Activated CD4-positive, alpha-beta T cell treated with anti-CD3 and anti-CD28 coated beads, Interleukin-2, Interleukin-4, amounts not matched to agents 100 ng/mL and 50 ng/mL, durations not matched to agents 16 hours and 8 hours (primary cell): ENCODE measurements around the gene YEATS2.
"Not testable (repeated sequence)": the region's sequence is repeated elsewhere in the genome, so short reads cannot be mapped to it uniquely, and the experiment has no call there.

Experiments
- DNase-seq: peaks from one replicate; pipeline ENCODE4 v3.0.0-alpha.2; 2020; ENCODE audit warnings: low spot score

Gene YEATS2

DNA sequence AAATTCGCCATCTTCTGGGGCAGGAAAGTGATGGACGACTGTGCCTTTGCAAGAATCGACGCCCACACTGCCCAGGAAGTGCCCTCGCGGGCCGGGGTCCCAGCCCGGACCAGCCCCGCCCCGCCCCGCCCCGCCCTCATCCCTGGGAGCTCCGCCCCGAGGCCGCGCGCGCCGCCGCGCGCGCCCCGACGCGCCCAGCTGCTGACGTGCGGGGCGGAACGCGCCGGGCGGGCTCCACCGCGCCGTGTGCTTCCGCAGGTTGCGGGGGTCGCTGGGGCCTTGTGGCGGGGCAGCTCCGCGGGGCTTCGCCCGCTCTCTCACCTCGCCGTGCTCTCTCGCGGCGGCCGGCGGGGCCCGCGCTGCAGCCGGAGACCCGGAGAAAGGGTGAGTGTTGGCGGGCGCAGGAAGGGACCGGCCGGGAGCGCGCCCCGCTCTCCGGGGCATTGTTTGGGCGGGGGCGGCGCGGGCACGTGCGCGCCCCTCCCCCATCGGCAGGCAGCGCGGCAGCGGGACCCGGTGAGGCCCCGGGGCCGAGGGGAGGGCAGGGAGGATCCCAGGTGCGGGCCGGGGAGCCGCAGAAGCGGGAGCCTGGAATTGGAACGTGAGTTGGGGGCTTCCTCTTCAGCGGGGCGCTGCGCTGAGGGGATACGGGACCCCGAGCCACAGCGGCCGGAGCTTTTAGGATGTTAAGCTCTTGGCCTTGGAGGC, at the start of gene YEATS2:
TSS of gene YEATS2 (plus strand) at position 188 of the 708 bp plus-strand sequence. CDS start 17,366 bp downstream, outside the sequence.
- peak; percentile 75 for DNase-seq

DNA sequence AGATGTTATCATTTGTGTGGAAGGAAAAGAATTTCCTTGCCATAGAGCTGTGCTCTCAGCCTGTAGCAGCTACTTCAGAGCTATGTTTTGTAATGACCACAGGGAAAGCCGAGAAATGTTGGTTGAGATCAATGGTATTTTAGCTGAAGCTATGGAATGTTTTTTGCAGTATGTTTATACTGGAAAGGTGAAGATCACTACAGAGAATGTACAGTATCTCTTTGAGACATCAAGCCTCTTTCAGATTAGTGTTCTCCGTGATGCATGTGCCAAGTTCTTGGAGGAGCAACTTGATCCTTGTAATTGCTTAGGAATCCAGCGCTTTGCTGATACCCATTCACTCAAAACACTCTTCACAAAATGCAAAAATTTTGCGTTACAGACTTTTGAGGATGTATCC, 47.0 kb upstream of the YEATS2 start:
- no peak for DNase-seq

DNA sequence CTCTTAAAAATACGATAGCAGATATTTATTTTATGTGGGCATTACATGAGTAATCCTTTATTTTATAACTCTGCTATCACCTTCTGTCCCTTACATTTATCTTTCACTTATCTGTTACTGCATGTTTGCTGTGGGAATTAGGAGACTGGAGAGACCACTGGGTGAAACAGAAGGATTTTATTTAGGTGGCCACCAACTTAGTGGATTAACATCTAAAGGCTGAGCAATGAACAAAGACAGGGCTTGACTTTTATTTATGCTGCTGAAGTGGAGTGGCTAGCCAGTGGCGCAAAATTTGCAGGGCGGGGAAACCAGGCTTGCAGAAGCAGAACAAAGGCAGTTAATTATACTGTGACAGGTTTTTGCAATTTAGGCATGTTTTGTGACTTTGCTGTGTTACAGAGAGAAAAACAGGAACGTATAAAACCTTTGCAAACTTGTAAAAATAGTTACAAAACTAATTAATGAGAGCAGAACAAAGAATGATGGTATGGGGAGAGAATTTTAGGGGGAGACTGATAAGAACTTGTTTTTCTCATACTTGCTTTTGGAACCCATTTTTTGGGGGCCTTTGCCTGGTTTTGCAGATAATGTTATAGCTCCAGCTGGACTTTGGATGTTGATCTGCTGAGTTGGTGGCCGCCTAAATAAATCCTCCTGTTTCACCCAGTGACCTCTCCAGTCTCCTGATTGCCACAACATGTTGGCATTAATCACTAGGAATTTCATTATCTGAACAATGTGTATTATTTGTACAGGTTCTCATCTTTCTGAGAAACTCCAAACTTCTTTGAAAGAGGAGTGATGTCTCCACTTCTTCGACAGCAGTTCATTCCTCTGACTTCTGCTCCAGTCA, 44.2 kb upstream of the YEATS2 start:
- no peak for DNase-seq

DNA sequence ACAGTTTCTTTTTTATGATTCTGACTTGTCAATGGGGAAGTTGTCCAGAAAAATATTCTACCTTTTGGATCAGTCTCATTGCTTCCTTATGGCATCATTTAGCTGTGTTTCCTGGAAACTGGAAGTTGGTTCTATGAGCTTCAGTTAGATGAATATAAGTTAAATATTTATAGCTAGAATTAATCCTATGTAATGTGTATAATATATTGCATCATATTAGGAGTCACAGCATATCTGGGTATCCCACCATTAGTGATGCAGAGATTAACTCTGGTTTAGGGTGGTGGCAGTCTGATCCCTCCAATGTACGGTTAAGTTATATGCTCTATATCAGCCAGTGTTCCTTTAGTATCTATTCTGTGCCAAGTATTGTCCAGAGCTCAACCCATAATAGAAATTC, 42.9 kb upstream of the YEATS2 start:
- DNase-seq: no peak

DNA sequence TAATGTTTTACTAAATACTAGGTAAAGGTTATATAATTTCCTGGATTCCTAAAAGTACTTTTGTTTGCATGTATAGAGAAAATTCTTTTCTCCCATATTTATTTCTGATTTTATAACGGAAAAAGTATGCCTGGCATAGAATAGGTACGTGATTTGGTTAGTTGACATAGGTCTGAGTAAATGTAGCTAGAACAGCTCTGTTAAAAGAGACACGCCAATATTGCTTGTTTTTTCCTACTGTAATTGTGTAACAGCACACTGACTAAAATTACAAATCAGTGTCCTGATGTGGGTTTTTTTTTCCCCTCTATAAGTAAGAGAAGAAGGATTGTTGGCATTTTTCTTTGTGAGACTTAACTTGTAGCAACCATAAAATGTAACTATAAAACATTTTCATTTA, 35.5 kb upstream of the YEATS2 start:
- no peak for DNase-seq

DNA sequence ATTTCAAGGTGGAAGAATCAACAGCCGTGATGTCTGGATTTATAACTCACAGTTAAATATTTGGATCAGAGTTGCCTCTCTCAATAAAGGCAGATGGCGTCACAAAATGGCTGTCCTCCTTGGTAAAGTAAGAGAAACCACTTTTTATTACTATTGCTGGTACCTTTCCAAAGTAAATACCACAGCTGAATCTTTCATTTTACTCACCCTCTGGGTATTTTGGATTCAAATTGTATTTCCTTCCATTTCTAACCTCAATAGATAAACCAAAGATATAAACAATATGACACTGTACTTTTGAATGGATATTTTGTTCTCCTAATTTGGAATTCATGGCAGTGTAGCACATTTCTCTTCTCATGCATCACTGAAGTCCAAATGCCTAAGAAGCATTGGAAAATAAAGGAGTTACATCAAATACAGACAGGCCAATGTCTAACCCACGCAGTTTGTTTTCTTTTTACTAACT, 32.6 kb upstream of the YEATS2 start:
- no peak for DNase-seq

DNA sequence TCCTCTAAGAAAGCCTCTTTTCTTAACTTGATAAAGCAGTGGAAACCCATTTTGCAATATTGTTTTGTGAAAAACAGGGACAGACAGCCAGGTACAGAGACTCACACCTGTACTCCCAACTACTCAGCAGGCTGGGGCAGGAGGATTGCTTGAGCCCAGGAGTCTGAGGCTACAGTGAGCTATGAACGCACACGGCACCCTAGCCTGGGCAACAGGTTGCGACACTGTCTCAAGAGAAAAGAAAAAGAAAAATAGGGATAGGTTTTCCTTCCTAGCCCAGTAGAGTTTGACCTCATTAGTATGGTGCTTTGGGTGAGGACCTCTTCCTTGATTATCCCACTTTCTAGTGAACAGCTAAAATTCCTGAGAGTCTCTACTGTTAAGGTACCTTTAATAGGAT, 17.5 kb upstream of the YEATS2 start:
- no peak for DNase-seq

DNA sequence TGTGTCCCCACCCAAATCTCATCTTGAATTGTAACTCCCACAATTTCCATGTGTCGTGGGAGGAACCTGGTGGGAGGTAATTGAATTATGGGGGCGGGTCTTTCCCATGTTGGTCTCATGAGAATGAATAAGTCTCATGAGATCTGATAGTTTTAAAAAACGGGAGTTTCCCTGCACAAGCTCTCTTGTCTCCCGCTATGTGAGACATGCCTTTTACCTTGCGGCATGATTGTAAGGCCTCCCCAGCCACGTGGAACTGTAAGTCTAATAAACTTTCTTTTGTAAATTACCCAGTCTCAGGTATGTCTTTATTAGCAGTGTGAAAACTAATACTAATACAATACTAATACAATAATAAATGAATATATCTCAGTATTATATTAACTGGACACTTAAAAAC, 9.9 kb upstream of the YEATS2 start:
- no peak for DNase-seq

DNA sequence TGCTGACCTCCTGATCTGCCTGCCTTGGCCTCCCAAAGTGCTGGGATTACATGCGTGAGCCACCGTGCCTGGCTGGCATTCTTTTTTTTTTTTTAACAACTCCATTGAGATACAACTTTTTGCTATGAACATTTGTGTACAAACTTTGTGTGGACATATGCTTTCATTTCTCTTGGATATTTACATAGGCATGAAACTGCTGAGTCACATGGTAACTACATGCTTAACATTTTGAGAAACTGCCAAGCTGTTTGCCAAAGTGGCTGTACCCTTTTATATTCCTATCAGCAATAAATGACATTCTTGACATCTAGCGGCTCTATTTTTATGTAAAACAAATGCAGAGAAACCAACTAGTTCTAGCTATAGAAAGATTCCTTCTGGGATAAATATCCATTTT, 8.7 kb upstream of the YEATS2 start:
- DNase-seq: no peak

DNA sequence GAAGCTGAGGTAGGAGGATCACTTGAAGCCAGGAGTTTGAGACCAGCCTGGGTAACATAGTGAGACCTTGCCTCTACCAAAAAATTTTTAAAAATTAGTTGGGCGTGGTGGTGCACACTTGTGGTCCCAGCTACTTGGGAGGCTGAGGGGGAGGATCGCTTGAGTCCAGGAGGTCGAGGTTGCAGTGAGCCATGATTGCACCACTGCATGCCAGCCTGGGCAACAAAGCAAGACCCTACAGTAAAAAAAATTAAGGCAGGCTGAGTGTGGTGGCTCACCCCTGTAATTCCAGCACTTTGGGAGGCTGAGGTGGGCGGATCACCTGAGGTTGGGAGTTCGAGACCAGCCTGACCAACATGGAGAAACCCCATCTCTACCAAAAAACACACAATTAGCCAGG, 8.0 kb upstream of the YEATS2 start:
- not testable (repeated sequence) for DNase-seq

DNA sequence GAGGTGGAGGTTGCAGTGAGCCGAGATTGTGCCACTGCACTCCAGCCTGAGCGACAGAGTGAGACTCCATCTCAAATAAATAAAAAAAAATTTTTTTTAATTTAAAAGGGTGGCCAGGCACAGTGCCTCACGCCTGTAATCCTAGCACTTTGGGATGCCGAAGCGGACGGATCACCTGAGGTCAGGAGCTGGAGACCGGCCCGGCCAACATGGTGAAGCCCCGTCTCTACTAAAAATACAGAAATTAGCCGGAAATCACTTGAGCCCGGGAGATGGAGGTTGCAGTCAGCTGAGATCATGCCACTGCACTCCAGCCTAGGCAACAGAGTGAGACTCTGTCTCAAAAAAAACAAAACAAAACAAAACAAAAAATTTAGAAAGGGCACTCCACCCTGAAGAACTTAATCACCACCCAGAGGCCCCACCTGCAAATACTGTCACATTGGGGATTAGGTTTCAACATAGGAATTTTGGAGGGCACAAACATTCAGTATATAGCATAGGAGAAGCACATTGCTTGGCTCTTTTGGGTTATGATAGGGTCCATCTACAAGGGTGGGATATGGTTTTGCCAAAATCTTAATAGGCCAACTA, 7.1 kb upstream of the YEATS2 start:
- no peak for DNase-seq

DNA sequence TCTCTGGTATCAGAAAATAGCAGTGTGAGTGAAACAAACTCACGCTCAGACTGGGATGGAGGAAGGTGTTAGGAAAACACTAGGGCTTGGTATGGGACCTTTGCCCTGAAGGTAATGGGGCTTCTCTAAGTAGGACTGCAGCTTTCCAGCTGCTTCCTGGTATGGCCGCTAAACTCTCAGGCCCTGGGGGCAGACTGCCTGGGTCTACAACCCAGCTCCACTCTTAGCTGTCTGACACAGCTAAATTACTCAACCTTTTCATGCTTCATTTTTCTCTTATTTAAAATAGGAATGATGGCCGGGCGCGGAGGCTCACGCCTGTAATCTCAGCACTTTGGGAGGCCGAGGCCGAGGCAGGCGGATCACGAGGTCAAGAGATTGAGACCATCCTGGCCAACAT, 5.2 kb upstream of the YEATS2 start:
- DNase-seq: no peak

DNA sequence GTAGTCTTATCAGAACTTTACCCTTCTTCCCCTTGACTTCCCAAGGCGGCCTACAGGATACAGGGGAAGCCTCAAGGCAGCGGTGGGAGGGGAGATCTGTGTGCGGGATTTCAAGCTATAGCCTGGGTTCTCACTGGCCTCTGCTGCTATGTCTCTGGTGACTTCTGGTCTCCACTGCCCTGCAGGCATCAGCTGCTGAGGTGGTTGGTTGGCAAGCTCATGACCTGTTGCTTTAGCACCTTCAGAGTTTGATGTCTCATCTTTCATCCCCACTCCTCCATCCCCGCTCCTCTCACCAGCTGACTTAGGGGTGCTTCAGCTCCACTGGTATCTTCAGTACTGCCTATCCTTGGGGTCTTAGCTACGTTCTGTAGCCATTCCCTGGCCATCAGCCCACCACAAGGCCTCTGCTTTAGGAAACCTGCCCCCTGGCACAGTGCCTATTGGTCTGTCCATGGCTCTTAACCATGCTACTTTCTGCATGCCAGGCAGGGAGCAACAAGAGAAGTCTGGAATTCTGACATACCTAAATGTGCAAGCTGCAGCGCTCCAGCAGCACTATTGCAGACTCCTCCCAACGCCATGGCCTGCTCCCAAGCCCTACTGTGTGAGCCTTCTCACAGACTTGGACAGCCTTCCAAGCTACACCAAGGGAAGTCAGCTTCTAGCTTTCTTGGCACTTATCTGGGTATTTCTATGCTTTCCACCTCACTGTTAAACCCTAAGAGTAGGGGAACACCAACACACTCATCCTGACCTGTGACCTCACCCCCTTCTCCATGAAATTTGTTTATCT, 1.8 kb upstream of the YEATS2 start:
- no peak for DNase-seq

DNA sequence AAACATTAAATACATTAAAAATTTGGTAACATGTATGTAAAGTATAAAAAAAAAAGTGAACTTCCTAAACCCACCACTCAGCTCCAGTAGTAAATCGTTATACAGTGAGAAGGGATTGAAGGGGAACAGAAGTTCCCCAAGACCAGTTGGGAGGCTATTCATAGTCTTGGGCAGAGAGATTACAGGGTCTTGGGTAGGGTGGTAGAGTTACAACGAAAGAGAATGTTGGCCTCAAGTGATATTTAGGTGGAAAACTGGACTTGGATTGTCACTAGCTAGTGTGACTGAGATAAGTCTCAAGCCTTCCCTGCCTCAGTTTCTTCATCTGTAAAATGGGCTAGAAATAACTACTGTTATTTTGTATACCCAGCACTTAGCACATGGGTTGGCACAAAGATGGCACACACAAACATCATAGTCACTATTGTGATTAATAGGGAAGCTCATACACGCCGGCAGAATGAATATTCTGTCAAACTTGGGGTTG, 431 bp upstream of the YEATS2 start:
- no peak for DNase-seq

DNA sequence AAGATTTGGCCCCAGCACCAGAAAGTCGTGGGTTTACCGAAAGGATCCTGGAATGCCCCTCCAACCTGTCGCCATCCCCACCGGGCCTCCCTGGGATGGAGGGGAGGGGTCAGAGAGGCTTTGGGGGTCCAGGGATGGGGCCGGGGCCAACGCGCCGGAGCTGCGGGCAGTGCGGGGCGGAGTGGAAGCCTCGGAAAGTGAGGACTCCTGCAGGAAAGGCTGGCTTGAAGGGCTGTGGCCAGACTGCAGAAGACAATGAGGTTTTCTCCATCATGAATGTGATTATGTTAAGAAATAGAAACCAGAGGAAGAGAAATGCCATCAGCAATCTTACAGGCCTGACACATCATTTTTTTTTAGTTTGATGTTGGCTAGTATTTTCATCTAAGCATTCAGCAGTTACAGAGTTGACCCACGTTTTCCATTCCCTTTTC, 738 bp downstream of the YEATS2 start:
- peak; percentile 27 for DNase-seq

DNA sequence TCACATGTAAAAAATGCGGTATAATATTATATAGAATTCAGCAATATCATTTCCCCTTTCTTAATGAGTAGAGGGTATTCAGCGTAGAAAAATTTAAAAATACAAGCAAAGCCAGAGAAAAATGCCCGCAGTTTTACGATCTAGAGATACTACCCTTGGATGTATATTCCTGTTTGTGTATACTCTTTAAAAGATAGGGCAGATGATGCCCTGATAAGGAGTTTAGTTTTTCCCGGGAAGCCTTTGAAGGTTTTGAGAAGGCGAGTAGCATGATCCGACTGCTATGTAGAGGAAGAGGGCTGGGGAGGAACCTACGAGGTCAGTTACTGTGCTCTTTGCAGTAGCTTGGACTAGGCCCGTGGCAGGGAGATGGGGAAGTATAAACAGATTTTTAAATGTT, 1.2 kb downstream of the YEATS2 start:
- DNase-seq: no peak

DNA sequence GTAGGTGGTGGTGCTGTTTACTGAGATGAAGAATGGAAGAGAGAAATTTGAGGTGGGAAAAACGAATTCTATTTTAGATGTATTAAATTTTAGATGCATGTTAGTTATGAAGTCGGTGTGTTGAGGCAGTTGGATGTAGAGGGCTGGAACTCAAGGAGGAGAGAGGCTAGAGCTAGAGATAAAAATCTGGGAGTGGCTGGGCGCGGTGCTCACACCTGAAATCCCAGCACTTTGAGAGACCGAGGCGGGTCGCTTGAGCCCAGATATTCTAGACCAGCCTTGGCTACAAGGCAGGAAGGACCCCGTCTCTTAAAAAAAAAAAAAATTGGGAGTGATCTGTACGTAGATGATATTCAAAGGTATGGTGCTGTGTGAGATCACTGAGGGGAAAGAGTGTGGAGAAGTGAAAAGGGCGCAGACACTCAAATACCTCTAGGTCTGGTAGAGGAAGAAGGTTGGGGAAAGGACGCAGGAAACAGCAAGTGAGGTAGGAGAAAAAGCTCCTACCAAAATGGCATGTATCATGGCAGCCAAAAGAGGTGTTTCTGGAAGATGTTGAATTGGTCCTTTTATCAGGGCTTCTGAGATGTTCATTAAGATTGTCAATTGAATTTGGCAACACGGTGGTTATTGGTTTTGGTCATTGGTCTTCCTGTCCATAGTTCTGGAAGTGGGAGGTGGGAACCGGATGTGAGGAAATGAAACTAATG, 1.8 kb downstream of the YEATS2 start:
- peak; percentile 27 for DNase-seq

DNA sequence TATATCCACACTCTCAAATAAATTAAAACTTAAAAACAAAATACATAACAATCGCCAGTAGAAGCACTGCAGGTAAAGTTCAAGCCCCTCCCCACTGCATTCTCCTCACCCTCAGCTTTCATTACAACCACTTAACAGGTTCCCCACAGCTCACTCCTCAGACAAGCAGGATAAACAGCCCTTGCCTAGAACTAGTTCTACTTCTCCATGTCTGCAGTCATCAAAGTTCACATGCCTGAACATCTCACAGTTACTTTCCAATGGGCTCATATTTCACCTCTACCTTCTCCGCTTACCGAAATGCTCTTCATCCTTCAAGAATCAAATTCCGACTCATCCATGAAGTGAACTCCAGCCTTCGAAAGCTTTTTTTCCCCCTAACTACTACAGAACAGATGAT, 4.1 kb downstream of the YEATS2 start:
- DNase-seq: no peak

DNA sequence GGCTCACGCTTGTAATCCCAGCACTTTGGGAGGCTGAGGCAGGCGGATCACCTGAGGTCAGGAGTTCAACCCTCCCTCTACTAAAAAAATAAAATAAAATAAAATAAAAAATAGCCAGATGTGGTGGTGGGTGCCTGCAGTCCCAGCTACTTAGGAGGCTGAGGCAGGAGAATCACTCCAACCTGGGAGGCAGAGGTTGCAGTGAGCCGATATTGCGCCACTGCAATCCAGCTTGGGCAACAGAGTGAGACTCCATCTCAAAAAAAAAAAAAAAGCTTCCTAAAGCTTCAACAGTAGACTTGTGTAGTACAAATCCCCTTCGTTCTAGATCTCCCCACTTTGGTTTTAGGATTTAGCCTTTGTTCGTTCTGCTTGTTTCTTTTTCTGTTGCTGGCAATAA, 6.3 kb downstream of the YEATS2 start:
- not testable (repeated sequence) for DNase-seq

DNA sequence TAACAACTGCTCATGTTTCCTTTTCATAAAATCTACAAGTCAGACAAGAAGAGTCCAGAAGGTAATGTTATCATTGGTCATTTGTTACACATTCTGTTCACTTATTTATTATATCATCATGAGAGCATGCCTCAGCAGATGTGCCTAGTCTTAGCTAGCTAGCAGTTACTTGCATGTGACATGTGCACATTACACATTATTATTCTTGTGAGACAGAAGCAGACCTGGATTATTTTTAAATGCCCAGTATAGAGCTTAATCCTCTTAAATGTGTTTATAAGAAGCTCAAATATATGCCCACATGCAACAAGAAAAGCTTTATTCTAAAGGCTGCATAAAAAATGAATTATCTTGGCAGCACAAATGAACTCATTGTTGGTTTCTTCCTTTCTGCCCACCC, 12.6 kb downstream of the YEATS2 start:
- DNase-seq: no peak

DNA sequence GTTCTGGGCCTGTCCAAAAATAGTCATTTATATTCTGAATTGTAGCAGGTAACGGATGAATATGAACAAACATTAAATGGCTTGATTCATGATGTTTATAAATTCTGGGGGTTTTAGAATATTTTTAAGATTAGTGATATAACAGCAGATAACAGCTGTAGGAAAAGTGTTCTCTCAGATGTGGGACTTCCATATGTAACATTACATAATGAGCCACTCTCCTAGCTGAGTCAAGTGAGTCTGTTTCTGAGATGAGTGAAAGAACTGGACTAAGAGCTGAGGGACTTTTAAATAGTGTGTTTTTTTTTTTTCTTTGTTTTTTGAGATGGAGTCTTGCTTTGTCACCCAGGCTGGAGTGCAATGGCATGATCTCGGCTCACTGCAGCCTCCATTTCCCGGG, 13.9 kb downstream of the YEATS2 start:
- no peak for DNase-seq
